Nephron progenitor cell (in vitro differentiated cells): ENCODE data around the gene DYNC2I2.

Experiments used
- DNase-seq: peaks from one replicate; pipeline ENCODE4 v3.0.0; 2021
- H3K27ac Mint-ChIP-seq: 2 replicates; pipeline ENCODE4 v1.8.0; 2021; ENCODE audit warnings: mild to moderate bottlenecking, moderate library complexity, mixed read lengths
- H3K27me3 Mint-ChIP-seq: 2 replicates; pipeline ENCODE4 v1.8.0; 2021; ENCODE audit warnings: mild to moderate bottlenecking, low read depth, mixed read lengths; ENCODE audit not compliant: poor library complexity
- H3K36me3 Mint-ChIP-seq: 2 replicates; pipeline ENCODE4 v1.8.0; 2021; ENCODE audit warnings: low read depth, mixed read lengths
- H3K4me1 Mint-ChIP-seq: 2 replicates; pipeline ENCODE4 v1.8.0; 2021; ENCODE audit warnings: mixed read lengths
- H3K4me3 Mint-ChIP-seq: 2 replicates; pipeline ENCODE4 v1.8.0; 2021; ENCODE audit warnings: mild to moderate bottlenecking, moderate library complexity, mixed read lengths
- H3K9me3 Mint-ChIP-seq: 2 replicates; pipeline ENCODE4 v1.8.0; 2021; ENCODE audit warnings: mild to moderate bottlenecking, moderate library complexity, mixed read lengths
- TF ChIP-seq, protein P1 (sequence below): fragments of 200-600 bp; sonication (generic); IDR thresholded peaks from 2 replicates; pipeline ENCODE4 v1.5.0; 2021; ENCODE audit warnings: antibody characterized with exemption

Gene DYNC2I2

DNA sequence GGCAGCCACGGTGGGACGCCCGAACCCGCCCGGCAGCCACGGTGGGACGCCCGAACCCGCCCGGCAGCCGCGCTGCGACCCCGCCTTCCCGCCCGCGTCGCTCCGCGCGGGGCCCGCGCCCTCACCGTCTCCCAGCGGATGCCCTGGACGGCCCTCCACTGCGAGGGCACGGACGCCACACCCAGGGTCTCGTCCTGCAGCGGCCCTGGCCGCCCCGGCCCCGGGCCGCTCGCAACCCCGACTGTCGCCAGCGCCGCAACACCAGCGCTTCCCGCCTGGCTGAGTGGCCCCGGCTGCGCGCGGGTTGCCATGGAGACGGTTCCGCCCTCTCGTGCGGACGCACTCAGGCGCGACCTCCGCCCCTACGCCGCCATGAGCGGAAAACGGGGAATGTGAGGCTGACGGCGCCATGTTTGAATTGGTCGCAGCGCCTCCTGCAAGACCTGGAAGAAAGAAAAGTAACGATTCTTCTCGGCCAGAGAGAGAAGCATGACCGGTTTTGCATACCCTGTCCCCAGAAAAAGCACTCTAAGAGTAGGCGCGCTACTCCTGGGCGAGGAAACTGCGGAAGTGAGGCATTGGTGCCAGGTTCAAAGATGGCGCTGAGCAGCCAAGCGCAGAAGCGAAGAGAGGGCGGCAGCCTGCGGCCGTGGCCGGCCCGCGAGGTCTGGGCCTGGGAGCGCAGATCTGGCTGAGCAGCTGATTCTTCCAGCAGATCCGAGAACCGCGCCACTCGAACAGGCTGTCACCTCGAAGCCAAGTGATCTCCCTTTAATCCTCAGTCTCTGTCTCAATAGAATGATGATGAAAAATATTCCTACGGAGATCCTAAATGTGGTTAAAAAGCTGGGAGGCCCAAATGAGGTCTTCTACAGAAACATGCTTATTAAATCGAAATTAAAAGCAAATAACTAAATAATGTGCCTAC, at the start of gene DYNC2I2:
DYNC2I2 (minus strand) TSS at position 432 of the 928 bp plus-strand sequence; CDS start at position 311, 121 bp downstream.
- Mint-ChIP-seq H3K27me3 (no peaks in the 10 kb centered on the region), H3K4me3 (peak within 1 kb of the TSS; percentile 89), H3K9me3 (no peaks in the 10 kb centered on the region), H3K27ac (peak within 1 kb of the TSS; percentile 100), H3K4me1 (peaks cover 13% of the 10 kb centered on the region), H3K36me3 (peaks cover 8% of the 10 kb centered on the region)
- TF ChIP-seq, protein P1, sequence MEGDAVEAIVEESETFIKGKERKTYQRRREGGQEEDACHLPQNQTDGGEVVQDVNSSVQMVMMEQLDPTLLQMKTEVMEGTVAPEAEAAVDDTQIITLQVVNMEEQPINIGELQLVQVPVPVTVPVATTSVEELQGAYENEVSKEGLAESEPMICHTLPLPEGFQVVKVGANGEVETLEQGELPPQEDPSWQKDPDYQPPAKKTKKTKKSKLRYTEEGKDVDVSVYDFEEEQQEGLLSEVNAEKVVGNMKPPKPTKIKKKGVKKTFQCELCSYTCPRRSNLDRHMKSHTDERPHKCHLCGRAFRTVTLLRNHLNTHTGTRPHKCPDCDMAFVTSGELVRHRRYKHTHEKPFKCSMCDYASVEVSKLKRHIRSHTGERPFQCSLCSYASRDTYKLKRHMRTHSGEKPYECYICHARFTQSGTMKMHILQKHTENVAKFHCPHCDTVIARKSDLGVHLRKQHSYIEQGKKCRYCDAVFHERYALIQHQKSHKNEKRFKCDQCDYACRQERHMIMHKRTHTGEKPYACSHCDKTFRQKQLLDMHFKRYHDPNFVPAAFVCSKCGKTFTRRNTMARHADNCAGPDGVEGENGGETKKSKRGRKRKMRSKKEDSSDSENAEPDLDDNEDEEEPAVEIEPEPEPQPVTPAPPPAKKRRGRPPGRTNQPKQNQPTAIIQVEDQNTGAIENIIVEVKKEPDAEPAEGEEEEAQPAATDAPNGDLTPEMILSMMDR, result no peak
- peak; percentile 96 for DNase-seq

DNA sequence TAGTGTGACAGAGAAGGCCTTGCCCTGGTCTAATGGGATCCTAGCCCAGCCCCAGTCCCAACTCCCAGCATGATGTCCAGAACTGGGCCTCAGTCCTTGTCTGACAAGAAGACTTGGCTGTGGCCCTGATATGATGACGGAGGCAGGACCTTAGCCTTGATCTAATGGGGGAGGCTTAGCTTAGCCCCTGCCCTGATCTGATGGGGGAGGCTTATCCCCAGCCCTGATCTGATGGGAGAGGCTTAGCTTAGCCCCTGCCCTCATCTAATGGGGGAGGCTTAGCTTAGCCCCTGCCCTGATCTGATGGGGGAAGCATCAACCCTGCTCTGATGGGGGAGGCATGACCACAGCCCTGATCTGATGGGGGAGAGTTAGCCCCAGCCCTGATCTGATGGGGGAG, 49.4 kb upstream of the DYNC2I2 start:
- TF ChIP-seq, protein P1, result no peak
- Mint-ChIP-seq H3K27me3 (peaks cover 1% of the 10 kb centered on the region), H3K9me3 (no peaks in the 10 kb centered on the region), H3K4me1 (peaks cover 12% of the 10 kb centered on the region), H3K36me3 (peaks cover 10% of the 10 kb centered on the region), H3K27ac (no peak overlapping the region), H3K4me3 (no peak overlapping the region)
- no peak for DNase-seq

DNA sequence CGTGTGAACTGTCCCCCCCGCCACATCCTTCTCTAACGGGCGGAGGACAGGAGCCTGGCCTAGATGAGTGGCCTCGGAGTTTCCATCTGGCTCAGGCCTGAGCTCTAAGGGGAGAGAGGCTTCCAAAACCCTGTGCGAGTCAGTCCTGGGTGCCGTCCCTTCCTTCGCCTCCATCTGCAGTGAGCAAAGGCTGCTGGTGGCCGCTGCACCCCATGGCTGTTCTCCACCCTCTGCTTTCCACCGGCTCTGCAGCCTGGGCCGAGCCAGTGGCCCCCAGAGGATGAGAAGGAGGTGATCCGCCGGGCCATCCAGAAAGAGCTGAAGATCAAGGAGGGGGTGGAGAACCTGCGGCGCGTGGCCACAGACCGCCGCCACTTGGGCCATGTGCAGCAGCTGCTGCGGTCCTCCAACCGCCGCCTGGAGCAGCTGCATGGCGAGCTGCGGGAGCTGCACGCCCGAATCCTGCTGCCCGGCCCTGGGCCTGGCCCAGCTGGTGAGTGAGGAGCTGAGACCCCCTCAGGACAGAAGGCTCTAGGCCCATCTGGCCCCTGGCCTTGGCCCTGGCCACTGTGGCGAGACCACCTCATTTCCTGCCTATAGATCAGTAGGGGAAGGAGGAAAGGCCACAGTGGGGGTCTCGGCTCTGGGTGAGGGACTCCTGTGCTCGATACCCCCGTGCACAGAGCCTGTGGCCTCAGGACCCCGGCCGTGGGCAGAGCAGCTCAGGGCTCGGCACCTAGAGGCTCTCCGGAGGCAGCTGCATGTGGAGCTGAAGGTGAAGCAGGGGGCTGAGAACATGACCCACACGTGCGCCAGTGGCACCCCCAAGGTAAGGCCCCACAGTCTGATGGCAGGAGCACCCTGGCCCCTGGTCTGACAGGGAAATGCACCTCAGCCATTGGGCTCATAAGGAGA, 48.7 kb upstream of the DYNC2I2 start:
- TF ChIP-seq, protein P1, result no peak
- H3K4me3 Mint-ChIP-seq, result no peak overlapping the region
- no peaks in the 10 kb centered on the region for H3K9me3 Mint-ChIP-seq
- H3K4me1 Mint-ChIP-seq, result peaks cover 12% of the 10 kb centered on the region
- H3K36me3 Mint-ChIP-seq, result peaks cover 5% of the 10 kb centered on the region
- H3K27ac Mint-ChIP-seq, result no peak overlapping the region
- peaks cover 3% of the 10 kb centered on the region for H3K27me3 Mint-ChIP-seq
- DNase-seq, result no peak

DNA sequence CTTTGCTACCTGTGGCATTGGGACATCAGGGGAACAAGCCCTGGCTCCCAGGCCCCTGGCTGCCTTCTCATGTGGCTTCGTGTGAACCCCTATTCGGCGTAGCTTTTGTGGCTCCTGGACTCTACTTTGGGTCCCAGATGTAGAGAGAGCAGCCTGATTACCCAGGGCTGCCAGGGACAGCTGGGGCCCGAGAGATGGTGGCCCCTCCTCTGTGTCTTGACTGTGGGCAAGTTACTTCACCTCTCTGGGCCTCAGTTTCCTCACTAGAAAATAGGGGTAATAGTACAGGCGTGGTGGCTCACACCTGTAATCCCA, 47.7 kb upstream of the DYNC2I2 start:
- DNase-seq, result no peak
- no peaks in the 10 kb centered on the region for H3K36me3 Mint-ChIP-seq
- peaks cover 3% of the 10 kb centered on the region for H3K27me3 Mint-ChIP-seq
- H3K4me1 Mint-ChIP-seq, result peaks cover 12% of the 10 kb centered on the region
- no peak overlapping the region for H3K27ac Mint-ChIP-seq
- TF ChIP-seq, protein P1, result no peak
- peak overlapping the region; percentile 87 for H3K4me3 Mint-ChIP-seq
- no peaks in the 10 kb centered on the region for H3K9me3 Mint-ChIP-seq

DNA sequence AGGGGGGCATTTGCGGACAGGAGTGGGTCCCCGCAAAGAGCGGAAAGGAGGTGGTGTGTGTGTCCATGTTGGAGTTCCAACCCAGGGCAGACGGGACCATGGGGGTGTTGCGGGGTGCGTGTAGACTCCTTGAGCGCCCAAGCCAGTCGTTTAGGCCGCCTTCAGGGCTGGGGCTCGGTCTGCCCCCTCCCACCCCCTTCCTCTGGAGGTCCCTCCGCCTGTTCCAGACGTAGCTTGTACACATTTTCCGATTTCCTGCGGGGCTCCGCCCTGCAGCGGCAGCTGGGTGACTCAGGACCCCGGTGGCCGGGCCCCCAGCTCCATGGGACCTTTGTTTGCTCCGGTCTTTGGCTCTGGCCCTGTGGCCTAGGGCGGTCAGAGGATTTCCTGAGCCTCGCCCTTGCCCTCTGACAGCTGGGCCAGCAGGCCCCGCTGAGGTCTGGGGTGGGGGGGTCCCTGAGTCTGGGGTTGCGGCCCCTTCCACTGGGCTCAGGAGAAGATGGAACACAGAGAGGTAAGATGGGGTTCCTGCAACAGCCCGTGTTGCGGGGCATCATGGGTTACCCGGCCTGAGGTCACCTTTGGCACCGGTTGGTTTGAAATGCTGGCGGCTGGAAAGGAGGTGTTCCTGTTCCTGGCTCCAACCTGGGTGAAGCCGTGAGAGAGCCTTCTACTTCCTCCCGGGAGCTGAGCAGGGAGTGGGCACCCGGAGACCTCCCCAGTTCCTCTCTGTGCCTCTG, 47.1 kb upstream of the DYNC2I2 start:
- peaks cover 3% of the 10 kb centered on the region for H3K27me3 Mint-ChIP-seq
- H3K9me3 Mint-ChIP-seq, result no peaks in the 10 kb centered on the region
- no peak for DNase-seq
- H3K36me3 Mint-ChIP-seq, result no peaks in the 10 kb centered on the region
- peaks cover 12% of the 10 kb centered on the region for H3K4me1 Mint-ChIP-seq
- TF ChIP-seq, protein P1, result no peak
- H3K27ac Mint-ChIP-seq, result no peak overlapping the region
- H3K4me3 Mint-ChIP-seq, result peak overlapping the region; percentile 87
